Nephron (organoid): ENCODE data around the gene PSAPL1.

Experiments used
- H3K27ac Mint-ChIP-seq, 3 experiments: 2 replicates each; pipeline ENCODE4 v1.8.0; 2020; ENCODE audit warnings: mixed read lengths in 3 of 3, mild to moderate bottlenecking in 2 of 3, moderate library complexity in 1 of 3
- H3K27me3 Mint-ChIP-seq: 2 replicates; pipeline ENCODE4 v1.8.0; 2021; ENCODE audit warnings: low read depth, mild to moderate bottlenecking, moderate library complexity, mixed read lengths
- H3K36me3 Mint-ChIP-seq: 2 replicates; pipeline ENCODE4 v1.8.0; 2020; ENCODE audit warnings: low read depth, mixed read lengths
- H3K4me1 Mint-ChIP-seq: 2 replicates; pipeline ENCODE4 v1.8.0; 2020; ENCODE audit warnings: mixed read lengths
- H3K4me3 Mint-ChIP-seq, 3 experiments: 2 replicates each; pipeline ENCODE4 v1.8.0; 2020; ENCODE audit warnings: mild to moderate bottlenecking in 3 of 3, mixed read lengths in 3 of 3, moderate library complexity in 2 of 3
- H3K9me3 Mint-ChIP-seq: 2 replicates; pipeline ENCODE4 v1.8.0; 2020; ENCODE audit warnings: mixed read lengths
- TF ChIP-seq, protein P1 (sequence below), 3 experiments: fragments of 200-600 bp; sonication (generic); IDR thresholded peaks; one replicate each; pipeline ENCODE4 v1.5.0; 2021; ENCODE audit warnings: antibody characterized with exemption in 3 of 3; ENCODE audit not compliant: unreplicated experiment in 3 of 3

Gene PSAPL1

DNA sequence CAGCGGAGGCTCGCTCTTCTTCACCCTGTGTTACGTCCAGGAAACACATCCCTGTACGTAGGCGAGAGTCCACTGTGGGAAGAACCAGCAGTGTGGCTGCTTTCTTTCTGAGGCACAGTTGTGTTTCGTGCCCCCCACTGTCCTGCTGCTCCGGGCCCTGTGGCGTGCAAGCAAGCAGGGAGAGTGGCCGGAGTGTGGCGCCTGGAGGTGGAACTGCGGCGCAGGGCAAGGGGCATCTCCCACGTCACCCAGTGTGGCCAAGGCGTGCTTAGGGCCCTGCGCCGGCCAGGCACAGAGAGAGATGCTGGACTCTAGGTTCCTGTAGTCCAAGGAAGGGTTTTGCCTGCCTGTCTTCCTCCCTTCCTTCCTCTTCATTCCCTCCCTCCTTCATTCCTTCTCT lies 13.3 kb upstream of the PSAPL1 start:
- Mint-ChIP-seq H3K36me3 (no peaks in the 10 kb centered on the region), H3K9me3 (no peaks in the 10 kb centered on the region), H3K4me3 (no peak overlapping the region), H3K4me1 (peaks cover under 1% of the 10 kb centered on the region), H3K27me3 (peaks cover 5% of the 10 kb centered on the region), H3K27ac (no peak overlapping the region)
- TF ChIP-seq, protein P1, sequence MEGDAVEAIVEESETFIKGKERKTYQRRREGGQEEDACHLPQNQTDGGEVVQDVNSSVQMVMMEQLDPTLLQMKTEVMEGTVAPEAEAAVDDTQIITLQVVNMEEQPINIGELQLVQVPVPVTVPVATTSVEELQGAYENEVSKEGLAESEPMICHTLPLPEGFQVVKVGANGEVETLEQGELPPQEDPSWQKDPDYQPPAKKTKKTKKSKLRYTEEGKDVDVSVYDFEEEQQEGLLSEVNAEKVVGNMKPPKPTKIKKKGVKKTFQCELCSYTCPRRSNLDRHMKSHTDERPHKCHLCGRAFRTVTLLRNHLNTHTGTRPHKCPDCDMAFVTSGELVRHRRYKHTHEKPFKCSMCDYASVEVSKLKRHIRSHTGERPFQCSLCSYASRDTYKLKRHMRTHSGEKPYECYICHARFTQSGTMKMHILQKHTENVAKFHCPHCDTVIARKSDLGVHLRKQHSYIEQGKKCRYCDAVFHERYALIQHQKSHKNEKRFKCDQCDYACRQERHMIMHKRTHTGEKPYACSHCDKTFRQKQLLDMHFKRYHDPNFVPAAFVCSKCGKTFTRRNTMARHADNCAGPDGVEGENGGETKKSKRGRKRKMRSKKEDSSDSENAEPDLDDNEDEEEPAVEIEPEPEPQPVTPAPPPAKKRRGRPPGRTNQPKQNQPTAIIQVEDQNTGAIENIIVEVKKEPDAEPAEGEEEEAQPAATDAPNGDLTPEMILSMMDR (IDR thresholded peaks at IDR 0.05; ENCODE audit: unreplicated experiment in 3 of 3) = no peak

DNA sequence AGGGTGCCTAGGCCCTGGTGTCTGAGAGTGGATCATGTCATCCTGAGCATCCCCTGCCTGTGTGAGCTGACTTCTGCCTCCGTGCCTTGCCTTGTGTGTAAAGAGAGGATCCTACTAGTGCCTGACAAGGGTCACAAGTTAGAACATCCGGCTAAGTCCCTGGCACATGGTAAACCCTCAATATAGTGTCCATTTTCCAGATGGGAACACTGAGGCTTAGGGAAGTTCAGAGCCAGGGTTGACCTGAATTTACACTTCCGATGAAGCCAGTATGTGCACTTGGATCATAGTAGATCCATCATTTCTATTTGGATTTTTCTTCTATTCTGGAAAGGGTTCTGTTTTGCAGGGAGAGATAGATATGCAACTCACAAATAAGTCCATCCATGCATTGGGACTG lies 12.5 kb upstream of the PSAPL1 start:
- Mint-ChIP-seq H3K27ac (no peak overlapping the region), H3K27me3 (peaks cover 5% of the 10 kb centered on the region), H3K36me3 (no peaks in the 10 kb centered on the region), H3K9me3 (no peaks in the 10 kb centered on the region), H3K4me3 (no peak overlapping the region), H3K4me1 (peaks cover 5% of the 10 kb centered on the region)
- TF ChIP-seq, protein P1 (IDR thresholded peaks at IDR 0.05; ENCODE audit: unreplicated experiment in 3 of 3) = no peak

DNA sequence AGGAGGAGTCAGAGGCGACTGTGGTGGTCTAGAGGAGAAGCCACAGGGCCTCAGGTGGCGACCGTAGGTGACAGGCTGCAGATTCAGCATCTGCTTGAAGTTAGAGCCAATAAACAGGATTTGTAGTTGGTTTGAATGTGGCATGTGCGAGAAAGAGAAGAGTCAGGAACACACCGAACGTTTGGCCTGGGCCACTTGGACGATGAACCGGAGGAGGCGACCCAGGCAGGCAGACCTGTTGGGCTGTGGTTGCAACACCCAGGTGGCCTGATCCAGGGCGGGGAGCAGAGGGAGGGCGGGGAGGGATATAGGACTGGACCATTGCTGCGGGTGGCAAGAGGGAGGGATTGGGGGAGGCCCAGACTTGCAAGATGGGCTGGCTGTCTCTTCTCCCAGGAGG lies 10.0 kb upstream of the PSAPL1 start:
- Mint-ChIP-seq H3K27ac (no peak overlapping the region), H3K4me1 (peaks cover 9% of the 10 kb centered on the region), H3K9me3 (no peaks in the 10 kb centered on the region), H3K4me3 (no peak overlapping the region), H3K36me3 (no peaks in the 10 kb centered on the region), H3K27me3 (no peaks in the 10 kb centered on the region)
- TF ChIP-seq, protein P1 (IDR thresholded peaks at IDR 0.05; ENCODE audit: unreplicated experiment in 3 of 3) = no peak

DNA sequence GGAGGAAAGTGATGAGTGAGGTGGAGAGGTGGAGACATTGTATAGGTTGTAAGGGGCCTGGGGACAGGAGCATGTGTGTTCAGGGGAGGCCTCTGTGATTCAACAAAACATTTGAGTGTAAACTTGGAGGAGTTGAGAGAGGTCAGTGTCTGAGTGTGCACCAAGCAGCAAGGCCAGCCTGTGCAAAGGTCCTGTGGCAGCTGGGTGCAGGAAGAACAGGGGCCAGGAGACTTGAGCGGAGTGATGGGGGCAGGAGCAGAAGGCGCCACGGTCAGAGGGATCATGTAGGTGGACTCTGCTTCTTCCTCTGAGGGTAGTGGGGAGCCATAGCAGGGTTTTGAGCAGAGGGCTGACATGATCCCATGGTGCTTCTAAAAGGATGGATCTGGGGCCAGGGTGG lies 9.6 kb upstream of the PSAPL1 start:
- TF ChIP-seq, protein P1 (IDR thresholded peaks at IDR 0.05; ENCODE audit: unreplicated experiment in 3 of 3) = no peak
- Mint-ChIP-seq H3K9me3 (peaks cover 3% of the 10 kb centered on the region), H3K4me3 (no peak overlapping the region), H3K36me3 (peaks cover 3% of the 10 kb centered on the region), H3K27me3 (no peaks in the 10 kb centered on the region), H3K4me1 (peaks cover 14% of the 10 kb centered on the region), H3K27ac (no peak overlapping the region)

DNA sequence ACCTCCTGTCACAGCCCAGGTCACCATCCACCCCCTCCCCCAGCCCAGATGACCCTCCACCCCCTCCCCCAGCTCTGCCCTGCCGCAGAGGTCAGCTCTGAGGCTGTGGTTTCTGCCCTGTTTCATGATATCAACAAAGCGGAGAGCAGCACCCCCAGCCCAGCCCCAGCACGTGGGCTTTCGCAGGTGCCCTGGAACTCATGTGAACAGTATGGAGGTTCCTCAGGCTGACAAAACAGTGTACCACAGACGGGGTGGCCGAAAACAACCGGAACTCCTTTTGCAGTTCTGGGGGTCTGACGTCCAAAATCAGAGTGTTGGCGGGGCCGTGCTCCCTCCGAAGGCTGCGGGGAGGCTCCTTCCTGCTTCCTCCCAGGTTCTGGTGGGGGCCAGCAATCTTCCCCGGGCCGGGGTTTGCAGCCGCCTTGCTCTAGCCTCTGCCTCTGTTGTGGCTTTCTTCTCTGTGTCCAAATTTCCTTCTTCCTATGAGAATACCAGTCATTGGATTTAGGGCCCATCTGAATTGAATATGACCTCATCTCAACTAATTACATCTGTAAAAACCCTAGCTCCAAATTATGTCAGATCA lies 7.9 kb upstream of the PSAPL1 start:
- peaks cover 16% of the 10 kb centered on the region for H3K4me1 Mint-ChIP-seq
- no peak overlapping the region for H3K4me3 Mint-ChIP-seq
- peaks cover 6% of the 10 kb centered on the region for H3K9me3 Mint-ChIP-seq
- peak overlapping the region in 1 of 3 experiments; percentile 39 for H3K27ac Mint-ChIP-seq
- H3K27me3 Mint-ChIP-seq = peaks cover 4% of the 10 kb centered on the region
- H3K36me3 Mint-ChIP-seq = peaks cover 5% of the 10 kb centered on the region
- TF ChIP-seq, protein P1 (IDR thresholded peaks at IDR 0.05; ENCODE audit: unreplicated experiment in 3 of 3) = no peak

DNA sequence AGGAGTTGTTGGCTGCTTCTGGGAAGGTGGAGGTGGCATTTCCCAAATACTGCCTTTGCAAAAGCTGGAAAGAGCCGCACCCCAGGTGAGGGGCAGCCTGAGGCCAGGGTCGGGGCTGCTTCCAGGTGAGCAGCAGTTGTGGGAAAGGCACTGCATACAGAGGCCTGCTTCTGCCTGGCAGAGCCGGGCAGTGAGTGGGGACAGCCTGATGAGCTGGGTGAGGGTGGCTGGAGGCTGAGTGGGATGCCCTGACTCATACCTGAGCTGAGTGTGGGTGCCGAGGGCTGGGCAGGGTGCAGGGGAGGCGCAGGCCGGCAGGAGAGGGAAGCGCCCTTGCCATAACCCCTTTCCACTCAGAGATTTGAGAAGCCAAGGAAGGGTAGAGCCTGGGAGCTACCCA lies 6.5 kb upstream of the PSAPL1 start:
- Mint-ChIP-seq H3K36me3 (peaks cover 5% of the 10 kb centered on the region), H3K9me3 (peaks cover 6% of the 10 kb centered on the region), H3K27ac (no peak overlapping the region), H3K4me1 (peaks cover 16% of the 10 kb centered on the region), H3K27me3 (peaks cover 12% of the 10 kb centered on the region), H3K4me3 (no peak overlapping the region)
- TF ChIP-seq, protein P1 (IDR thresholded peaks at IDR 0.05; ENCODE audit: unreplicated experiment in 3 of 3) = no peak
